Activated CD4-positive, alpha-beta memory T cell treated with anti-CD3 and anti-CD28 coated beads, Interleukin-2, amount 10 ng/mL, durations not matched to agents 7 days and 5 days (primary cell): ENCODE results near the gene SMC3. TPM values are rescaled to one million over a fixed set of nuclear protein-coding genes. Genes with fewer than 3 reads are reported as not detected.

Source experiments
- total RNA-seq, 2 experiments: library from RNA; stranded (reverse); gene quantifications; one replicate each; pipeline ENCODE4 v1.2.3, GENCODE V29; 2021

Gene SMC3
- total RNA-seq, 2 experiments from 2014 or later = 81.0 to 83.0 TPM

Other genes with a start within 250 kb of the SMC3 start
- gene DUSP5, start 69.8 kb upstream of the SMC3 start, total RNA-seq = 100 to 1,000 TPM; 143 TPM
- gene RBM20, start 76.6 kb downstream of the SMC3 start, total RNA-seq = under 1 TPM in 1 of 2 experiments, not detected in 1; 0.03 TPM